ENCODE data around the gene RSBN1L. TPM values are rescaled to one million over a fixed set of nuclear protein-coding genes. Genes with fewer than 3 reads are reported as not detected.

RSBN1L gene
- total and polyA plus RNA-seq, 2 of the 8 experiments (the other 6 are each of a cell fraction or from before 2014, with no cell fraction given): 4.1 to 22.1 TPM

GRCh38 chr7:77680266-77680665 is 16.0 kb upstream of the RSBN1L start:
- CTCF ChIA-PET (ENCODE audit: partially characterized antibody): interaction anchor here (1.1 to 1.2 kb wide), 2 partner anchors 21 to 226 kb away, joined by 3 read pairs; no protein-coding TSS in a partner anchor
- no peak overlapping the region for H4K91ac ChIP-seq (replicated peaks; ENCODE audit: insufficient read length, low read length)
- TF ChIP-seq E2F6 (IDR thresholded peaks at IDR 0.05) (no peak), GTF2F1 (IDR thresholded peaks at IDR 0.05; ENCODE audit: borderline replicate concordance, low read depth, low read length) (no peak), NRF1 (IDR thresholded peaks at IDR 0.05; ENCODE audit: low read depth, low read length) (no peak), TAF7 (optimal IDR thresholded peaks at IDR 0.05; ENCODE audit: borderline replicate concordance, low read depth, low read length) (no peak), BACH1 (IDR thresholded peaks at IDR 0.05; ENCODE audit: low read length) (no peak), CHD1 (IDR thresholded peaks at IDR 0.05; ENCODE audit: low read depth, low read length) (no peak), MAX (IDR thresholded peaks at IDR 0.05) (no peak), TAF1 (IDR thresholded peaks at IDR 0.05; ENCODE audit: low read depth, low read length) (no peak), BCL11A (IDR thresholded peaks at IDR 0.05; ENCODE audit: low read depth in 2 of 2, low read length in 2 of 2) (no peak), TBP (IDR thresholded peaks at IDR 0.05; ENCODE audit: low read depth, low read length) (no peak)
- no peak overlapping the region for H4K5ac ChIP-seq (ENCODE audit: insufficient read length, low read depth, low read length)
- no peak overlapping the region for H3K4me2 ChIP-seq (ENCODE audit: insufficient read depth in 1 of 2, low read depth in 2 of 2, low read length in 2 of 2)
- H2BK20ac ChIP-seq (ENCODE audit: low read length): no peak overlapping the region
- DNase-seq (ENCODE audit: low read depth in 1 of 2, low spot score in 2 of 2) (no peak), FAIRE-seq (no peak)
- peaks cover 0 to 2% of the 10 kb centered on the region in 2 experiments for H4K20me1 ChIP-seq (replicated peaks in 1 of 2; ENCODE audit: control insufficient read depth in 1 of 2, insufficient read depth in 2 of 2, low read length in 2 of 2)
- 95% methylated on average over 7 of the region's 7 CpGs; no CpG with 5 or more reads in 1 of the 2 experiments for WGBS, 2 experiments (ENCODE audit: extremely low coverage in 1 of 2, insufficient coverage in 1 of 2, insufficient read length in 1 of 2, insufficient replicate concordance in 2 of 2, low coverage in 1 of 2, low lambda C conversion rate in 2 of 2, missing lambda C conversion rate in 1 of 2)
- H3K4me3 ChIP-seq (ENCODE audit: extremely low read depth in 1 of 4, insufficient read depth in 2 of 4, low read depth in 3 of 4, low read length in 4 of 4): no peak overlapping the region
- H3K23ac ChIP-seq (ENCODE audit: insufficient read length): no peak overlapping the region
- H2BK12ac ChIP-seq (ENCODE audit: low read depth, low read length): no peak overlapping the region
- POLR2A ChIA-PET (ENCODE audit: partially characterized antibody): no interaction called here
- H3K79me1 ChIP-seq (ENCODE audit: low read depth, low read length): no peaks in the 10 kb centered on the region
- H2AFZ ChIP-seq (ENCODE audit: low read length): no peak overlapping the region
- no peak overlapping the region for H3K9ac ChIP-seq (replicated peaks in 1 of 4; ENCODE audit: extremely low read depth in 1 of 4, low read depth in 3 of 4, low read length in 3 of 4)
- no peak overlapping the region for H3K4ac ChIP-seq (replicated peaks; ENCODE audit: insufficient read length, low read depth, low read length)
- H2BK120ac ChIP-seq (replicated peaks; ENCODE audit: low read depth, low read length): no peak overlapping the region
- H2BK5ac ChIP-seq (ENCODE audit: low read depth, low read length): no peak overlapping the region
- H3K9me3 ChIP-seq (ENCODE audit: insufficient read depth in 2 of 2, low read depth in 1 of 2, low read length in 1 of 2): no peaks in the 10 kb centered on the region
- no peak overlapping the region for H4K8ac ChIP-seq (ENCODE audit: extremely low read depth, insufficient read depth, low read length)
- H3K56ac ChIP-seq (replicated peaks; ENCODE audit: insufficient read length, low read depth, low read length): no peak overlapping the region
- H3K23me2 ChIP-seq (ENCODE audit: low read depth, low read length): no peaks in the 10 kb centered on the region
- 0 out of 4 replicates have a peak, but pooled peaks cover 0 to 1% of the 10 kb centered on the region in 2 experiments for H3K79me2 ChIP-seq (ENCODE audit: control insufficient read depth in 1 of 2, insufficient read depth in 2 of 2, low read length in 2 of 2)
- no peak overlapping the region for H3K18ac ChIP-seq (ENCODE audit: extremely low read depth, low read length)
- H2AK5ac ChIP-seq (ENCODE audit: low read depth, low read length): no peak overlapping the region
- H3K27me3 ChIP-seq (replicated peaks in 1 of 4; ENCODE audit: control insufficient read depth in 3 of 4, extremely low read depth in 1 of 4, insufficient read depth in 3 of 4, low read length in 3 of 4): no peaks in the 10 kb centered on the region
- peaks cover 0 to 19% (median 9%) of the 10 kb centered on the region in 4 experiments; a peak in 2 of 8 replicates for H3K36me3 ChIP-seq (ENCODE audit: control insufficient read depth in 2 of 4, insufficient read depth in 4 of 4, low read length in 3 of 4)
- no peak overlapping the region for H3K14ac ChIP-seq (ENCODE audit: insufficient read length)
- H2BK15ac ChIP-seq (ENCODE audit: low read length): no peak overlapping the region
- H3K4me1 ChIP-seq (replicated peaks in 1 of 4; ENCODE audit: control insufficient read depth in 3 of 4, insufficient read depth in 4 of 4, low read length in 3 of 4): peaks cover 0 to 6% (median 4%) of the 10 kb centered on the region in 4 experiments; a peak in 3 of 7 replicates
- H3K27ac ChIP-seq (ENCODE audit: low read depth, low read length): no peak overlapping the region

Data from H1 (cell line).